Measurements from ENCODE around the gene CCDC107. TPM values are rescaled to one million over a fixed set of nuclear protein-coding genes. Genes with fewer than 3 reads are reported as not detected.

CCDC107 gene
- total and polyA plus RNA-seq, 8 donors: 13.8 to 84.7 (median 23.0) TPM

- Histone ChIP-seq H3K36me3 (peaks cover 2 to 59% (median 40%) of the 10 kb centered on the region in 3 donors), H3K9me3 (no peaks in the 10 kb centered on the region), H3K4me1 (peaks cover 0 to 14% (median 12%) of the 10 kb centered on the region in 3 donors), H3K27ac (no peak overlapping the region), H3K27me3 (no peaks in the 10 kb centered on the region), H3K4me3 (no peak overlapping the region)
- no peak for DNase-seq
- no peak for ATAC-seq
- intact Hi-C loops (cut with DNase I): no loop called here
- FAIRE-seq: no peak
- 89 to 90% methylated on average over 5 of the region's 5 CpGs for WGBS, 2 donors
- TF ChIP-seq CTCF (IDR thresholded peaks at IDR 0.05): no peak
Observed at GRCh38 chr9:35698231-35698630, 40.1 kb downstream of the CCDC107 start.

GRCh38 chr9:35700031-35700430 is 41.9 kb downstream of the CCDC107 start:
- ATAC-seq: no peak
- no peaks in the 10 kb centered on the region for H3K9me3 ChIP-seq
- 50% methylated on average over 11 of the region's 11 CpGs for WGBS, 2 donors
- DNase-seq: peak in 1 of 6 donors; percentile 62
- H3K36me3 ChIP-seq: peaks cover 5 to 77% (median 57%) of the 10 kb centered on the region in 3 donors
- TF ChIP-seq CTCF (IDR thresholded peaks at IDR 0.05): no peak
- intact Hi-C loops (cut with DNase I): loop anchor here in 1 of 3 donors (10.0 kb wide), 1 partner anchor 55 kb away; no protein-coding TSS in a partner anchor
- H3K4me3 ChIP-seq: no peak overlapping the region
- no peaks in the 10 kb centered on the region for H3K27me3 ChIP-seq
- no peak overlapping the region for H3K27ac ChIP-seq
- no peak for FAIRE-seq
- peaks cover 0 to 14% (median 12%) of the 10 kb centered on the region in 3 donors for H3K4me1 ChIP-seq

GRCh38 chr9:35700942-35701341 is 42.9 kb downstream of the CCDC107 start:
- no peaks in the 10 kb centered on the region for H3K9me3 ChIP-seq
- ATAC-seq (no peak), FAIRE-seq (no peak), DNase-seq (no peak)
- TF ChIP-seq CTCF (IDR thresholded peaks at IDR 0.05): no peak
- peaks cover 10 to 86% (median 65%) of the 10 kb centered on the region in 3 donors for H3K36me3 ChIP-seq
- intact Hi-C loops (cut with DNase I): loop anchor here in 1 of 3 donors (10.0 kb wide), 1 partner anchor 56 kb away; no protein-coding TSS in a partner anchor
- no peaks in the 10 kb centered on the region for H3K27me3 ChIP-seq
- H3K27ac ChIP-seq: no peak overlapping the region
- H3K4me3 ChIP-seq: no peak overlapping the region
- H3K4me1 ChIP-seq: peaks cover 0 to 12% (median 8%) of the 10 kb centered on the region in 3 donors

GRCh38 chr9:35702696-35703095 is 44.6 kb downstream of the CCDC107 start:
- Histone ChIP-seq H3K4me3 (no peak overlapping the region), H3K4me1 (no peaks in the 10 kb centered on the region), H3K27me3 (no peaks in the 10 kb centered on the region), H3K27ac (no peak overlapping the region), H3K36me3 (peaks cover 10 to 100% (median 80%) of the 10 kb centered on the region in 3 donors), H3K9me3 (no peaks in the 10 kb centered on the region)
- DNase-seq (no peak), ATAC-seq (no peak), FAIRE-seq (no peak)
- no peak for TF ChIP-seq CTCF (IDR thresholded peaks at IDR 0.05)
- WGBS, 2 donors: 93 to 95% methylated on average over 7 of the region's 7 CpGs
- intact Hi-C loops (cut with DNase I): loop anchor here in 1 of 3 donors (10.0 kb wide), 1 partner anchor 58 kb away; no protein-coding TSS in a partner anchor

DNA sequence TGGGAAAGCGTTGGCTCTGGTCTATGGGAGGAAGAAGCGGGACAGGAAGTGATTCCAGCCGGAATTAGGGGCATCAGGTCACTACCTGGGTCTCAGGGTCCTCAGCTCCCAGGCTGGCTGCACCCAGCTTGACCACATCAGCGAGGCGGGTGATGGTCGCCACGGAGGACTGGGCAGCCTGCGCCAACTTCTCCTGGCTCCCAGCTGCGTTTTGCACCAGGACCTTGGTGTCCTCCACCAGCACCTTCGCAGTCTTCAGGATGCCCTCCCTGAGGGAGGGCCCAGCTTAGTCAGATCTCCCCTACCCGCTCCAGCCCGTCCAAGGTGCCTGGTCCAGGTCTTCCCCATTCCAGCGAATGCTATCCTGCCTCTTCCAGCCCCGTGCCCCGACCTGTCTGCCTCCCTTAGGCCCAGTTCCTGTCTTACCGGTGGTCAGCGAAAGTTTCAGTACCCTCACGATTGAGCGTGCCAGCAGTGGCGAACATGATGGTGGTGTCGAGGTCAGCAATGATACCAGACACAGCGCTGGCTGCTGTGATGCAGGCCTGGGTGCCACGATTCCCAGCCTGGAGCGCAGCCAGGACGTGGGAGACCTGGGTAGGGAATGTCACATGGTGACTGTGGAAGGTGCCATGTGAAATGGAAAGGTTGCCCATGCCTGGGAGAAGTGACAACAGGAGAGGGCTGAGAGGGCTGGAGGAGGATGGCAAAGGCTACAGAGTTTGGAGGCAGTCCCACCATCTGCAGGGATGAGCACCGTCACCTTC is 46.0 kb downstream of the CCDC107 start:
- ATAC-seq (no peak), FAIRE-seq (no peak), DNase-seq (no peak)
- 95 to 96% methylated on average over 26 of the region's 26 CpGs for WGBS, 2 donors
- Histone ChIP-seq H3K9me3 (no peaks in the 10 kb centered on the region), H3K4me3 (no peak overlapping the region), H3K36me3 (peaks cover 10 to 100% (median 76%) of the 10 kb centered on the region in 3 donors), H3K4me1 (no peaks in the 10 kb centered on the region), H3K27me3 (no peaks in the 10 kb centered on the region), H3K27ac (no peak overlapping the region)
- intact Hi-C loops (cut with DNase I): loop anchor here in 1 of 3 donors (10.0 kb wide), 1 partner anchor 59 kb away; no protein-coding TSS in a partner anchor
- no peak for TF ChIP-seq CTCF (IDR thresholded peaks at IDR 0.05)
